SH-SY5Y (cell line): ENCODE results near the gene CSRNP3.

Experiments used
- GATA2 ChIP-seq: IDR thresholded peaks from 2 replicates; pipeline ENCODE4 v1.6.1; 2011; ENCODE audit warnings: mild to moderate bottlenecking, low read depth, low read length
- GATA3 ChIP-seq: IDR thresholded peaks from 2 replicates; pipeline ENCODE4 v1.6.1; 2011; ENCODE audit warnings: low read depth, mild to moderate bottlenecking, low read length, moderate library complexity

- TF ChIP-seq GATA2: no peak
- no peak for TF ChIP-seq GATA3
Observed at GRCh38 chr2:165434865-165435496, 34.5 kb upstream of the CSRNP3 start.
